ENCODE data around the gene RRP15.

The RRP15 gene

GRCh38 chr1:218255090-218255489, 30.0 kb upstream of the RRP15 start:
- no peak for TF ChIP-seq CTCF (conservative IDR thresholded peaks at IDR 0.05; ENCODE audit: low read depth, low read length)
- no peak overlapping the region for H3K4me3 ChIP-seq (ENCODE audit: low read length)
- DNase-seq (ENCODE audit: low read depth): no peak

GRCh38 chr1:218257371-218257770, 27.7 kb upstream of the RRP15 start:
- H3K4me3 ChIP-seq (ENCODE audit: low read length): no peak overlapping the region
- TF ChIP-seq CTCF (conservative IDR thresholded peaks at IDR 0.05; ENCODE audit: low read depth, low read length): no peak
- no peak for DNase-seq (ENCODE audit: low read depth)

- DNase-seq (ENCODE audit: low read depth): no peak
- TF ChIP-seq CTCF (conservative IDR thresholded peaks at IDR 0.05; ENCODE audit: low read depth, low read length): no peak
- H3K4me3 ChIP-seq (ENCODE audit: low read length): no peak overlapping the region
These were observed 27.1 kb upstream of the RRP15 start for GRCh38 chr1:218257971-218258370.

- no peak overlapping the region for H3K4me3 ChIP-seq (ENCODE audit: low read length)
- no peak for TF ChIP-seq CTCF (conservative IDR thresholded peaks at IDR 0.05; ENCODE audit: low read depth, low read length)
- DNase-seq (ENCODE audit: low read depth): no peak
These were observed 25.8 kb upstream of the RRP15 start for GRCh38 chr1:218259339-218259738.

GRCh38 chr1:218259800-218260199, 25.3 kb upstream of the RRP15 start:
- no peak overlapping the region for H3K4me3 ChIP-seq (ENCODE audit: low read length)
- DNase-seq (ENCODE audit: low read depth): no peak
- TF ChIP-seq CTCF (conservative IDR thresholded peaks at IDR 0.05; ENCODE audit: low read depth, low read length): peak; percentile 36

- no peak for DNase-seq (ENCODE audit: low read depth)
These were observed 22.8 kb upstream of the RRP15 start for GRCh38 chr1:218262259-218262658.

GRCh38 chr1:218266356-218266755, 18.7 kb upstream of the RRP15 start:
- no peak overlapping the region for H3K4me3 ChIP-seq (ENCODE audit: low read length)
- TF ChIP-seq CTCF (conservative IDR thresholded peaks at IDR 0.05; ENCODE audit: low read depth, low read length): no peak
- DNase-seq (ENCODE audit: low read depth): no peak

More at GRCh38 chr1:218262259-218262658, 22.8 kb upstream of the RRP15 start:
- no peak overlapping the region for H3K4me3 ChIP-seq (ENCODE audit: low read length)
- no peak for TF ChIP-seq CTCF (conservative IDR thresholded peaks at IDR 0.05; ENCODE audit: low read depth, low read length)
